Activated CD8-positive, alpha-beta memory T cell treated with anti-CD3 and anti-CD28 coated beads for 36 hours (primary cell): ENCODE results near the gene DCAF11. TPM values are rescaled to one million over a fixed set of nuclear protein-coding genes. Genes with fewer than 3 reads are reported as not detected.

Experiments used
- CTCF ChIA-PET: fragments of 350-600 bp; sonication (Branson Sonifier 250); formaldehyde crosslinking; loops from one replicate; lab custom pipeline; 2021; ENCODE audit warnings: antibody characterized with exemption; lab: Charles Lee
- POLR2A ChIA-PET: fragments of 350-600 bp; sonication (Branson Sonifier 250); formaldehyde crosslinking; loops from one replicate; lab custom pipeline; 2021; ENCODE audit warnings: antibody characterized with exemption; lab: Charles Lee
- total RNA-seq, 2 experiments: library from RNA; stranded (reverse); gene quantifications; one replicate each; pipeline ENCODE4 v1.2.3, GENCODE V29; 2021

Gene DCAF11
- total RNA-seq, 2 experiments from 2014 or later = 60.3 to 69.1 TPM

DNA sequence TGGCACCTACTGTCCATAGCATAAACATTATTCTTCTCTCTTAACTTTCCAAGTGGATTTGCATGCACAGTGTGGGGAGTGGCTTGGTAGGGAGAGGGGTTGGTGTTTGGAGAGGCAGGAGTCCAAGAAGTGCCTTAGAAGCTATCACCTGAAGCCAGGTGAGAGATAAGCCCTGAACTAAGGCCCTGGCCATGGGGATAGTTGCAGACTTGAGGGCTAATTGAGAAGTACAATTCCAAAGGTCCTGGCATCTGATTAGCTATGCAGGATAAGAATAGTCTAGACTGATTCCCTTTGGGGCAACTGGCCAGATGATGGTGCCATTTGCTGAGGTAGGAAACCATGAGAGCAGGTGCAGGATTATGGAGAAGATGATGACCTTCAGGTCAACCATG, 22.5 kb upstream of the DCAF11 start:
- CTCF ChIA-PET = interaction anchor here (0.7 to 8.8 kb wide), 6 partner anchors 11 to 1010 kb away, joined by 3 to 102 read pairs (median 26); partner anchors contain the start of gene PSME1
- POLR2A ChIA-PET = interaction anchor here (3.2 kb wide), 1 partner anchor 16 kb away, joined by 13 read pairs; no protein-coding TSS in a partner anchor

DNA sequence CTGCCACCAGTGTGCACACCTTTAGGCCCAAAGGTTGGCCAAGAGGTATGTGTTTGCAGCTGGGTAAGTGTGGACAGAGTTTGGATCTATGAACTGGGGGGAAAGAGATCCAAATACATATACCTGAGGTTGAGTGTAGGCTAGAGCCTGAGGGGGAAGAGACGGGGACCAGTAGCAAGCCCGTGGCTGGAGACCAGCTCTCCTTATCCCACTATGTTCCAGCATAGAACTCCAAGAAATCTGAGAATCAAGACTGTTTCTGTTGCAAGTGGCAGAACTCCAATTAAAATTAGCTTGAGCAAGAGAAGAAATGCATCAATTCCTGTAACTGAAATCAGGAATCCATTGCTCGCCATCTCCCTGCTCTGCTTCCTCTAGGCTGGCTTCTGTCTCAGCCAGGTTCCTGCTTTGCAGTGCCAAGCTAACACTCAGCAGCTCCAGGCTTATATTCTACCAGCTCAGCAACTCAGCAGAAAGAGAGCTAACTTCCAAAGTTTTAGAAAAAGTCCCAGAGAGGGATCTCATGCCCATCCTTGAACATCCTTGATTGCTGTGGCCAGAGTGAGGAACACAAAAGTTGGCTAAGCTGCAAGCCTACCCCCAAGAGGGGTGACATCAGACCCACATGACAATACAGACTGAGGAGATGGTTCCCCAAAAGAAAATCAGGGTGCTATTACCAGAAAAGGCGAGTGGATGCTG, 21.9 kb upstream of the DCAF11 start:
- ChIA-PET POLR2A (interaction anchor here (3.2 kb wide), 1 partner anchor 16 kb away, joined by 13 read pairs; no protein-coding TSS in a partner anchor), CTCF (interaction anchor here (0.7 to 8.8 kb wide), 7 partner anchors 11 to 1011 kb away, joined by 3 to 102 read pairs (median 12); partner anchors contain the start of genes IRF9 and PSME1)

- ChIA-PET CTCF (interaction anchor here (0.6 to 8.8 kb wide), 9 partner anchors 8 to 536 kb away, joined by 3 to 102 read pairs (median 7); partner anchors contain the start of genes IRF9 and PSME1), POLR2A (interaction anchor here (0.6 to 3.2 kb wide), 9 partner anchors 8 to 120 kb away, joined by 3 to 31 read pairs (median 5); partner anchors contain the start of genes CHMP4A, DCAF11 and NRL)
Measured at GRCh38 chr14:24093207-24093900, 21.2 kb upstream of the DCAF11 start.

- POLR2A ChIA-PET = interaction anchor here (0.6 to 3.2 kb wide), 15 partner anchors 9 to 119 kb away, joined by 3 to 31 read pairs (median 5); partner anchors contain the start of genes CARMIL3, CHMP4A, DCAF11 and NRL
- CTCF ChIA-PET = interaction anchor here (0.6 to 8.8 kb wide), 11 partner anchors 9 to 537 kb away, joined by 3 to 102 read pairs (median 4); partner anchors contain the start of gene IRF9
Measured at GRCh38 chr14:24093901-24094840, 20.4 kb upstream of the DCAF11 start, which contains the start of gene PCK2. PCK2 (plus strand) TSS chr14:24094311; CDS start chr14:24094406, 95 bp downstream.

DNA sequence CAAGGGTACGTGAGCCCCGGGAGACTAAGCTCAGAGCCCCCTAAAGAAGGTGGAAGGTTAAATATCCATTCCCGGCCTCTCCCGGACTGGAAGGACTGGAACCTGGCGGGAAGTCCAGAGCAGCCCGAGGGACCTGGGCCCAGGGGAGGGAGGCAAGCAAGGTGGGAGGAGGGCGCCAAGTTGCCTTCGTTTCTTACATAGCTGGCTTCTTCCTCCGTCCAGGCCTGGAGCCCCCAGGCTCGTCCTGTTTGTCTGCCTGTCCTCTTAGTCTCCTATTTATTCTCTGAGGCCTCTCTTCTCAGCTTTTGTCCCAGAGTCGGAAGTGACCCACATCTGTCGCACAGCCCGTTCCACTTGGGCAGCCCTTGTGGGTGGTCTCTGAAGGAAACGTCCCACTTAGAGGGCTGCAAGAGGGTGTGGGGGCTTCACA, 19.7 kb upstream of the DCAF11 start:
- CTCF ChIA-PET = interaction anchor here (0.7 to 8.8 kb wide), 10 partner anchors 10 to 66 kb away, joined by 3 to 102 read pairs (median 4); partner anchors contain the start of genes DCAF11, IRF9 and NRL
- POLR2A ChIA-PET = interaction anchor here (0.6 to 3.2 kb wide), 13 partner anchors 10 to 135 kb away, joined by 3 to 31 read pairs (median 5); partner anchors contain the start of genes CARMIL3, DCAF11, NRL and PSME1

- CTCF ChIA-PET = interaction anchor here (0.7 to 8.8 kb wide), 13 partner anchors 10 to 129 kb away, joined by 3 to 102 read pairs (median 4); partner anchors contain the start of genes DCAF11, IRF9 and NRL
- POLR2A ChIA-PET = interaction anchor here (0.6 to 3.2 kb wide), 11 partner anchors 9 to 136 kb away, joined by 3 to 31 read pairs (median 6); partner anchors contain the start of genes CARMIL3, DCAF11, NRL and PSME1
Measured at GRCh38 chr14:24095271-24096068, 19.1 kb upstream of the DCAF11 start.

DNA sequence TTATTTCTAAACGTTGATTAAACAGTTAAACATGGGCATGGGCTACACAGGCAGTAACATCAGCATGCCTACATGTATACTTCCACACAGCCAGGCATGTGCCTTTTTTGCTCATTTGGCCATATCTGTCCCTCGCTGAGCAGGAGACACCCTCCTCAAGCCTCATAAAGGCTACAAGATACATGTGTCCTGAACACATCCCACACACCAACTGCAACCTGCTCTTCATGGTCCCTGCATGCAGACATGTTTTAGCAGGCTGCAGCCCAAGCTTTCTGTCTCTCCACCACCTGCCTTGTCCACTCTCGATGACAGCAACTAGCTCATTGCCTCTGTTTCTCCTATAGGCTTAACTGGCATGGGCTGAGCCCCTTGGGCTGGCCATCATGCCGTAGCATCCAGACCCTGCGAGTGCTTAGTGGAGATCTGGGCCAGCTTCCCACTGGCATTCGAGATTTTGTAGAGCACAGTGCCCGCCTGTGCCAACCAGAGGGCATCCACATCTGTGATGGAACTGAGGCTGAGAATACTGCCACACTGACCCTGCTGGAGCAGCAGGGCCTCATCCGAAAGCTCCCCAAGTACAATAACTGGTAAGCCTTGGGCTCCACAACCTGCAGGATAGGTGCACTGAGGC, 17.9 kb upstream of the DCAF11 start:
- ChIA-PET CTCF (interaction anchor here (0.7 to 8.2 kb wide), 3 partner anchors 10 to 156 kb away, joined by 6 to 70 read pairs (median 8); no protein-coding TSS in a partner anchor), POLR2A (interaction anchor here (0.7 kb wide), 1 partner anchor 16 kb away, joined by 17 read pairs; no protein-coding TSS in a partner anchor)

GRCh38 chr14:24098229-24098926, 16.2 kb upstream of the DCAF11 start:
- ChIA-PET POLR2A (no interaction called here), CTCF (interaction anchor here (1.2 to 8.2 kb wide), 2 partner anchors 9 to 29 kb away, joined by 3 to 70 read pairs; no protein-coding TSS in a partner anchor)

DNA sequence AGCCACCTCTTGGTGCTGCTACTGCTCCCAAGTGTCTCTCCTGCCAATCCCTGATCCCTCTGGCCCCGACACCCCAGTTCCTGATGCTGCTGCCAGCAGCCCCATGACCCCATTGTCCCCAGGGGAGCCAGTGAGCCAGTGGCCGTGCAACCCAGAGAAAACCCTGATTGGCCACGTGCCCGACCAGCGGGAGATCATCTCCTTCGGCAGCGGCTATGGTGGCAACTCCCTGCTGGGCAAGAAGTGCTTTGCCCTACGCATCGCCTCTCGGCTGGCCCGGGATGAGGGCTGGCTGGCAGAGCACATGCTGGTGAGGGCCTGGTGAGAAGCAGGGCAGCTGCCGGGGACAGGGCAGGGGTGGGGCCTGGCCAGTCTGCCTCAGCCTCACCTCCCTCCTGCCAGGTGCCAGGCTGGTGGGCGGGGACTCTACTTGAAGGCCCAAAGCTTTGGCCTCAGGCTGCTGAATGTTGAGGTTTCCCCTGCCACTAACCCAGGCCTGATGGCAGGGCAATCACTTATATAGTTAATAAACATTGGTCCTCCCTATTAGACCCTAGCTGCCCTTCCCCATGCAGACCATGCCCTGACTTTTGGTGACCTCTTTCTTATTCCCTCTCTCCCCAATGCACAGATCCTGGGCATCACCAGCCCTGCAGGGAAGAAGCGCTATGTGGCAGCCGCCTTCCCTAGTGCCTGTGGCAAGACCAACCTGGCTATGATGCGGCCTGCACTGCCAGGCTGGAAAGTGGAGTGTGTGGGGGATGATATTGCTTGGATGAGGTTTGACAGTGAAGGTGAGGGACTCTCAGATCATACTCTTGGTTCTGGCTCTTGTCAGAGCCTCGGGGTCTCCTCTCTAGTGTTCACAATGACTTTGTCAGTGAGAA, 15.4 kb upstream of the DCAF11 start:
- CTCF ChIA-PET = interaction anchor here (8.2 kb wide), 1 partner anchor 8 kb away, joined by 70 read pairs; no protein-coding TSS in a partner anchor
- POLR2A ChIA-PET = no interaction called here

- POLR2A ChIA-PET = interaction anchor here (1.3 kb wide), 1 partner anchor 20 kb away, joined by 4 read pairs; no protein-coding TSS in a partner anchor
- CTCF ChIA-PET = interaction anchor here (1.2 kb wide), 1 partner anchor 14 kb away, joined by 4 read pairs; the partner anchor contains the start of gene DCAF11
Measured at GRCh38 chr14:24100197-24100981, 14.2 kb upstream of the DCAF11 start.

DNA sequence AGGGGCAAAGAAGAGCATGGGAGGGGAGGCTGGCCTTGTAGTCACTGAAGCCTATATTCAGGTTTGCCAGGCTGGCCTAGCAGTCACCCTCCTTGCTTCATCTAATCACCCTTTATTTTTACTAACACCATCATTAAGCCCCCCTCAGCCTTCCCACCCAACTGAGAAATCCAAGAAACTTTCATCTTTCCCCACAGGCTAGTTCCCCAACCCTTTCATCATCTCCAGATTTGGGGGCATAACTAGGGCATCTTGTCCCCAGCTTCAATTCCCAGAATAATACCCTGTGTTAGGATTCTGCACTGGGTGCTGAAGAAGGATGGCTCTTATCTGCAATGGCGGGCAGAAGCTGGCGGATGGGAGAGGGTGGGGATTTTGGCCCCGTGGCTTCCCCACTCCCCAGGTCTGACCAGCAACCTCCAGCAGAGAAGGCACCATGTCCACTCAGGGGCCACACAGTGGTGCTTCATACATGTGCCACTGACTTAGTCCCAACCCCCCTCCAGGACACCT, 13.5 kb upstream of the DCAF11 start:
- POLR2A ChIA-PET = interaction anchor here (1.3 kb wide), 1 partner anchor 20 kb away, joined by 4 read pairs; no protein-coding TSS in a partner anchor
- CTCF ChIA-PET = interaction anchor here (1.2 kb wide), 2 partner anchors 13 to 41 kb away, joined by 3 to 4 read pairs; partner anchors contain the start of gene DCAF11

- POLR2A ChIA-PET = interaction anchor here (0.5 kb wide), 1 partner anchor 51 kb away, joined by 3 read pairs; no protein-coding TSS in a partner anchor
- CTCF ChIA-PET = interaction anchor here (0.9 to 1.0 kb wide), 2 partner anchors 39 to 44 kb away, joined by 3 to 4 read pairs; no protein-coding TSS in a partner anchor
Measured at GRCh38 chr14:24102357-24103048, 12.1 kb upstream of the DCAF11 start.

DNA sequence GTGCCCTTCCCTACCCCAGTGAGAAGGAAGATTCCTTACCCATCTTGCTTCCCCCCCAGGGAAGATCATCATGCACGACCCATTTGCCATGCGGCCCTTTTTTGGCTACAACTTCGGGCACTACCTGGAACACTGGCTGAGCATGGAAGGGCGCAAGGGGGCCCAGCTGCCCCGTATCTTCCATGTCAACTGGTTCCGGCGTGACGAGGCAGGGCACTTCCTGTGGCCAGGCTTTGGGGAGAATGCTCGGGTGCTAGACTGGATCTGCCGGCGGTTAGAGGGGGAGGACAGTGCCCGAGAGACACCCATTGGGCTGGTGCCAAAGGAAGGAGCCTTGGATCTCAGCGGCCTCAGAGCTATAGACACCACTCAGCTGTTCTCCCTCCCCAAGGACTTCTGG, 11.1 kb upstream of the DCAF11 start:
- POLR2A ChIA-PET = interaction anchor here (0.6 to 1.7 kb wide), 2 partner anchors 9 to 66 kb away, joined by 6 to 7 read pairs; partner anchors contain the start of gene PCK2
- CTCF ChIA-PET = no interaction called here
